A673 (cell line): Measurements from ENCODE around the gene WNT5A.

Experiments
- EZH2 ChIP-seq: fragments of 200-600 bp; sonication (generic); IDR thresholded peaks from 2 replicates; pipeline ENCODE4 v1.6.1; 2017; ENCODE audit warnings: borderline replicate concordance, low read depth, mild to moderate bottlenecking, mixed read lengths, antibody characterized with exemption, low read length; ENCODE audit not compliant: poor library complexity, severe bottlenecking
- TF ChIP-seq, protein P1 (sequence below): fragments of 300-800, 200-600 bp; sonication (generic); conservative IDR thresholded peaks from 2 replicates; pipeline ENCODE4 v1.5.1; 2017; ENCODE audit warnings: low read depth, mild to moderate bottlenecking, antibody characterized with exemption, low read length, moderate library complexity, mixed read lengths

DNA sequence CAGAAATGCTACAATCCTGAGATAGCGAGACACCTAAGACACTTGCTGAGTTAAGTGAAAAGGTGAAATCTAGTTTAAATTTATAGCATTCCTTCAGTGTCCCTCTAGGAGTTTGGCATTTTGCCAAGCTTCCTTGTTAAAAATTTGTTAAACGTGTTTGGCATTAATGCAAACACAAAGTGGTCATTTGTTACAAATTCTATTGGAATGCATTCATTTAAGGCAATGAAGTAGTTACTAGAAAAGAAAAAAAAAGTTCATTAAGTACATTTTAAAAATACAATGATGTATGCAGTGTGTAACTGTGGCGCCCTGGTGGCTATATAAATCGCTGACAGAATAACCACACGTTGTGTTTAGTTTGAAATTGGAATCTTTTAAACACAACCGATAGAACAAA lies 31.3 kb upstream of the WNT5A start:
- TF ChIP-seq, protein P1, sequence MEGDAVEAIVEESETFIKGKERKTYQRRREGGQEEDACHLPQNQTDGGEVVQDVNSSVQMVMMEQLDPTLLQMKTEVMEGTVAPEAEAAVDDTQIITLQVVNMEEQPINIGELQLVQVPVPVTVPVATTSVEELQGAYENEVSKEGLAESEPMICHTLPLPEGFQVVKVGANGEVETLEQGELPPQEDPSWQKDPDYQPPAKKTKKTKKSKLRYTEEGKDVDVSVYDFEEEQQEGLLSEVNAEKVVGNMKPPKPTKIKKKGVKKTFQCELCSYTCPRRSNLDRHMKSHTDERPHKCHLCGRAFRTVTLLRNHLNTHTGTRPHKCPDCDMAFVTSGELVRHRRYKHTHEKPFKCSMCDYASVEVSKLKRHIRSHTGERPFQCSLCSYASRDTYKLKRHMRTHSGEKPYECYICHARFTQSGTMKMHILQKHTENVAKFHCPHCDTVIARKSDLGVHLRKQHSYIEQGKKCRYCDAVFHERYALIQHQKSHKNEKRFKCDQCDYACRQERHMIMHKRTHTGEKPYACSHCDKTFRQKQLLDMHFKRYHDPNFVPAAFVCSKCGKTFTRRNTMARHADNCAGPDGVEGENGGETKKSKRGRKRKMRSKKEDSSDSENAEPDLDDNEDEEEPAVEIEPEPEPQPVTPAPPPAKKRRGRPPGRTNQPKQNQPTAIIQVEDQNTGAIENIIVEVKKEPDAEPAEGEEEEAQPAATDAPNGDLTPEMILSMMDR: no peak
- no peak for TF ChIP-seq EZH2
